22Rv1 (cell line): ENCODE data around the gene NLRP14.

Source experiments
- H3K27ac ChIP-seq: fragments of 450-650 bp; 2 replicates; pipeline ENCODE4 v1.5.1; 2017
- ZFX ChIP-seq: fragments of 450-650 bp; IDR thresholded peaks from 2 replicates; pipeline ENCODE4 v1.6.1; 2017; ENCODE audit warnings: antibody characterized with exemption, borderline replicate concordance
- TF ChIP-seq, protein P1 (sequence below): fragments of 450-650 bp; IDR thresholded peaks from 2 replicates; pipeline ENCODE4 v1.5.1; 2017; ENCODE audit warnings: mild to moderate bottlenecking

The NLRP14 gene

DNA sequence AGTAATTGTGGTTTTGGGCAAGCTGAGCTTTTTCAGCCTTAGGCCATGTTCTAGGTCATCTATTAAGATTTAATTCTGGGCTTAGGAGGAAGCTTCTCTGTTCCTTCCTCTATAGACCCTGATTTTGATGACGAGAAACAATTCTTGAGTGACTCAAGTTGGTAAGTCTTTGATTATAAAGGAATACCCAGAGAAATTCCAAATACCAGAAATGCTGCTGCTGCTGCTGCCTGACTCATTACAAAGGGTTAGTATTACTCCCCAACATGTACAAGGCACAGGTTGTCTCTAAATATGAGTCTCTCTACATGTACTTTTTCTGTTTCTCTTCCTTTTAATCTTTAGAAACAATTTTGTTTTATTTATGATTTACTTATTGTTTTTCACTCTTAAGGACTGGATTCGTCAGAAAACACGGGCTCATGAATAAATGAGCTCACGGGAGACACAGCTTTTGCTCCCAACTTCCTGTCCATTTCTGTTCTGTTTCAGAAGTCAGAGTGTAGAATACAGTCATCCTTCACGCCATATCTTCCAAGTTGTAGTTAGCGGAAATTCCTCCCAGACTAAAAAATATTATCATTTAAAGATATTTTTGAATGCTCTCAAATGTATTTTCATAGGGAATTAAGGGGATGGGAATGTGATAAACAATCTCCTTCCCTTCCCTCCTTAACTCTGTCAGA is 36.7 kb downstream of the NLRP14 start:
- TF ChIP-seq ZFX = no peak
- TF ChIP-seq, protein P1, sequence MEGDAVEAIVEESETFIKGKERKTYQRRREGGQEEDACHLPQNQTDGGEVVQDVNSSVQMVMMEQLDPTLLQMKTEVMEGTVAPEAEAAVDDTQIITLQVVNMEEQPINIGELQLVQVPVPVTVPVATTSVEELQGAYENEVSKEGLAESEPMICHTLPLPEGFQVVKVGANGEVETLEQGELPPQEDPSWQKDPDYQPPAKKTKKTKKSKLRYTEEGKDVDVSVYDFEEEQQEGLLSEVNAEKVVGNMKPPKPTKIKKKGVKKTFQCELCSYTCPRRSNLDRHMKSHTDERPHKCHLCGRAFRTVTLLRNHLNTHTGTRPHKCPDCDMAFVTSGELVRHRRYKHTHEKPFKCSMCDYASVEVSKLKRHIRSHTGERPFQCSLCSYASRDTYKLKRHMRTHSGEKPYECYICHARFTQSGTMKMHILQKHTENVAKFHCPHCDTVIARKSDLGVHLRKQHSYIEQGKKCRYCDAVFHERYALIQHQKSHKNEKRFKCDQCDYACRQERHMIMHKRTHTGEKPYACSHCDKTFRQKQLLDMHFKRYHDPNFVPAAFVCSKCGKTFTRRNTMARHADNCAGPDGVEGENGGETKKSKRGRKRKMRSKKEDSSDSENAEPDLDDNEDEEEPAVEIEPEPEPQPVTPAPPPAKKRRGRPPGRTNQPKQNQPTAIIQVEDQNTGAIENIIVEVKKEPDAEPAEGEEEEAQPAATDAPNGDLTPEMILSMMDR = no peak
- H3K27ac ChIP-seq = no peak overlapping the region

DNA sequence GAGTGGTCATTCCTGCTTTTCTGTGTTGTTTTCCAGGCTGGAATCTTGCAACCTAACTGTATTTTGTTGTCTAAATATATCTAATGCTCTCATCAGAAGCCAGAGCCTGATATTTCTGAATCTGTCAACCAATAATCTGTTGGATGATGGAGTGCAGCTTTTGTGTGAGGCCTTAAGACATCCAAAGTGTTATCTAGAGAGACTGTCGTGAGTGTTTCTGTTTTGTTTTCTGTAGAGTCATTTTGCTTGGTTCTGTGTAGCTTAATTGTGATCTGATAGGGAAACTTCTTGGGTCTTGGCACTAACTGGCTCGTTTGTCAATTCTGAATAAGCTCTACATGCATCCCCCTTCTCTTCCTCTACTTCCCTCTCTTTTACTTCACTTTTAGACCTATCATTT is 37.4 kb downstream of the NLRP14 start:
- TF ChIP-seq, protein P1 = no peak
- TF ChIP-seq ZFX = no peak
- no peak overlapping the region for H3K27ac ChIP-seq

DNA sequence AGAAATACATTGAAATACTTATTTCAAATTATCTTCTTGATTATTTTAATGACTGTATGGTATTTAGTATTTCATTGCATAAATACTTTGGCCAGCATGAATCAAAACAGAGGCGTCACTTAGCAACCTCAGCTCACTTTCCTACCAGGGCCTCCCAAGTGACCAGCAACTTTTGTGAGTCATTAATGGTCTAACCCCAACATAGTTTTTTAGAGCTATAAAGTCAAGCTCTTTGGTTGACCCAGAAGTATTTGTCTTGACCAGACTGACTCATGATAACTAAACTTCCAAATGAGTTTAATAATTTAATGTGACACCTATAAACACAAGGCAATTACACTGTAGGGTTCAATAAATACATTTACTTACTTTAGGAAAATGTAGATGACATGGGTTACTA is 40.6 kb downstream of the NLRP14 start:
- no peak for TF ChIP-seq ZFX
- no peak overlapping the region for H3K27ac ChIP-seq

DNA sequence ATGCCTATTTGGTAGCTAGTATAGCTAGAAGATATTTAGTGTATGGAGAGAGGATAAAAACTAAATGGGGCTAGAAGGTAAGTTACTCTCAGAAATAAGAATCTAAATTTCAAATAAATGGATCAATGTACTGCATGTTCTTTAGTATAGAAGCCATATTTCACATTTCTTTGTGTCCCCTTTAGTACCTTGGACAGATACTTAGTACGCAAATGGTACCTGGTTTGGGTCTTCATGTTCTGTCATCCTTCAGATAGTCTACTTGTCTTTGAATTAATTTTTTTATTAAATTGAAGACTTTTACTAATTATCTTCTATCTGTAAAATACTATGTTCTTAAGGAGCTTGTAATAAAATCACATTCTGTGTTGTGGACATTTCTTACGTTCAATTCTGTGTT is 42.3 kb downstream of the NLRP14 start:
- no peak overlapping the region for H3K27ac ChIP-seq
- no peak for TF ChIP-seq ZFX
- TF ChIP-seq, protein P1 = no peak

DNA sequence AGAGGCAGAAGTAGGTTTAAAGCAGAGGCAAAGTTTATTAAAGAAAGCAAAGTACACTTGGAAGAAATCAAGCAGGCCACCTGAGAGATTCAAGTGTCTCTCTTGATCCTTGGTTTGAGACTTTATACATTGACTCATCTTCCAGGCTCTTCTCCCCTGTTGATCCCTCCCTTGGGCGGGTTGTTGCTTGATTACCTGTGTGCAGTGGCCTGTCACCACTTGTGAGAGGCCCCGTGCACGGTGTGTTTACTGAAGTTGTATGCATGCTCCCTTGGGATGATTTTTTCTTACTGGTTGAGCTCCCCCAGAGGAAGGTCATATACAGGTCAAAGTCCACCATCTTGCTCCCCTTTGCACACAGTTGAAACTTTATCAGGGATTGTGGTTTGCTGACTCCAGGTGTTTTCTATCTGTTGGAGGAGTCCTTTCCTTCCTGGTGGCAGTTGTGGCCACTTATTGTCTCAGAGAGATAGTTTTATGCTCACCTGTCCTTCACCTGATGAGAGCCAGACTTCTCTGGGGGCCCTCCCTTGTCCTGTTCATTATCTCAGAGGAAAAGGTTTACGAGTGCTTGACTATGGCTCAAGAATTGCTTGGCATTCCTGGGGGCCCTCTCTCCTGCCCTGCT is 52.2 kb downstream of the NLRP14 start:
- no peak for TF ChIP-seq ZFX
- TF ChIP-seq, protein P1 = no peak

DNA sequence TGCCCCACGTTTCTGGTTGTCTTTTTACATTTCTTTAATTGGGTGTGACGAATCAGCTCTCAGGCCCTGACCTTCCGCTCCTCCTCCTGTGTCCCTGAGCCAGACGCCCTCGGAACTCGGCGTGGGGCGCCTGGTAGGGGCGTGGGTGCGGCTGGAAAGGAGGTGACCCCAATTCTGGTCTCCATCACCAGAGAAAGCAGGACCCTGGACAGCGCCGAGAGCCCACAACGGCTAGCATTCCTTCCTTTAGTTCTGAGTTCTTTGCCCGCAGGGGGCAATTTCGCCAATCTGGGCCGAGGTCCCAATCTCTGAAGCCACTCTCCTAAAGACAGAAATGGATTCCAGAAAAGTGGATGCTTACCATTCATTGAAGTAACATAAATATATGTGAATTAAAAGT is 56.8 kb downstream of the NLRP14 start:
- TF ChIP-seq, protein P1 = no peak
- no peak for TF ChIP-seq ZFX
- H3K27ac ChIP-seq = no peak overlapping the region

More for the DNA sequence above, 52.2 kb downstream of the NLRP14 start:
- H3K27ac ChIP-seq = no peak overlapping the region

DNA sequence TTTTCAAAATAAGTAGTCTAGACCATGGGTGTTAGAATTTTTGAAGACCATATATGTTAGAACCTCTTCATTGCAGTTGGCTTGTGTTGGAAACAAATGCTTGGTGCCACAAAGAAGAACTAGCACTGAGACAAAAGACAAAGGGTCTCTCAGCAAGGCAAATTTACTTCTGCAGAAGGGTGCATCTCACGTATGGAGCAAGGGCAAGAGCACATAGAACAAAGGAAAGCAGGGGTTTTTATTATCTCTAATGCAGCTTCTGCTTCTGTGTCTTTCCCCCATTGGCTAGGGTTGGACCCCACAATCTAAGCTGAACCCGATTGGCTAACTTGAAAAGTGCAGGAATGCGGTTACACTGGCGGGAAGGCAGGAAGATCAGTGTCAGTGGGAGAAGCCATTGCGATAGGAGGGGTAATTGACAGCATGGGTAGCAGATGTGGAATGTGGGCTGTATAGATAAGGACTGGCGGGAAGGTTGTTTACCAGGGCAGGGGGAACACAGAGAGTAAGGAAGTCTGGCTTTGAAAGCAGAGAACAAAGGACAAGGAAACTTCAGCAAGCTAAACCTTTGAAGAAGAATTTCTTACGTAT is 59.4 kb downstream of the NLRP14 start:
- TF ChIP-seq, protein P1 = no peak
- no peak for TF ChIP-seq ZFX
- H3K27ac ChIP-seq = no peak overlapping the region
